ENCODE data around the gene TRAPPC3L.

The TRAPPC3L gene

GRCh38 chr6:116491610-116492330 is 53.7 kb downstream of the TRAPPC3L start:
- H3K4me3 ChIP-seq (ENCODE audit: low read length) = no peak overlapping the region
- no peak for DNase-seq (ENCODE audit: low read depth)

GRCh38 chr6:116485559-116486184 is 59.8 kb downstream of the TRAPPC3L start:
- TF ChIP-seq CTCF (conservative IDR thresholded peaks at IDR 0.05; ENCODE audit: low read depth, low read length) = no peak
- H3K4me3 ChIP-seq (ENCODE audit: low read length) = no peak overlapping the region
- no peak for DNase-seq (ENCODE audit: low read depth)

More at GRCh38 chr6:116491610-116492330, 53.7 kb downstream of the TRAPPC3L start:
- TF ChIP-seq CTCF (conservative IDR thresholded peaks at IDR 0.05; ENCODE audit: low read depth, low read length) = no peak

- DNase-seq (ENCODE audit: low read depth) = no peak
- H3K4me3 ChIP-seq (ENCODE audit: low read length) = no peak overlapping the region
- no peak for TF ChIP-seq CTCF (conservative IDR thresholded peaks at IDR 0.05; ENCODE audit: low read depth, low read length)
These were observed 61.9 kb downstream of the TRAPPC3L start for GRCh38 chr6:116483616-116484015.

GRCh38 chr6:116482780-116483179 is 62.7 kb downstream of the TRAPPC3L start:
- H3K4me3 ChIP-seq (ENCODE audit: low read length) = no peak overlapping the region
- DNase-seq (ENCODE audit: low read depth) = no peak
- no peak for TF ChIP-seq CTCF (conservative IDR thresholded peaks at IDR 0.05; ENCODE audit: low read depth, low read length)

GRCh38 chr6:116476002-116476678 is 69.3 kb downstream of the TRAPPC3L start:
- TF ChIP-seq CTCF (conservative IDR thresholded peaks at IDR 0.05; ENCODE audit: low read depth, low read length) = no peak
- H3K4me3 ChIP-seq (ENCODE audit: low read length) = no peak overlapping the region
- no peak for DNase-seq (ENCODE audit: low read depth)

GRCh38 chr6:116475141-116475540 is 70.3 kb downstream of the TRAPPC3L start:
- DNase-seq (ENCODE audit: low read depth) = no peak
- H3K4me3 ChIP-seq (ENCODE audit: low read length) = no peak overlapping the region

More at GRCh38 chr6:116475141-116475540, 70.3 kb downstream of the TRAPPC3L start:
- no peak for TF ChIP-seq CTCF (conservative IDR thresholded peaks at IDR 0.05; ENCODE audit: low read depth, low read length)
